Liver (tissue), 9 donors: Measurements from ENCODE around the gene INPP5K. TPM values are rescaled to one million over a fixed set of nuclear protein-coding genes. Genes with fewer than 3 reads are reported as not detected.

ENCODE experiments used
- DNase-seq: peaks from one replicate; pipeline ENCODE4 v3.0.0-alpha.2; 2017; ENCODE audit warnings: low spot score
- H3K27ac ChIP-seq, 2 donors: one replicate each; pipeline ENCODE4 v1.7.0; 2013; ENCODE audit warnings: inconsistent platforms in 2 of 2, low read length in 2 of 2, control low read depth in 1 of 2, low read depth in 1 of 2, mild to moderate bottlenecking in 1 of 2
- H3K27me3 ChIP-seq, 4 donors: one replicate each; pipeline versions ENCODE4 v1.6.1 to v1.7.0; 2013; ENCODE audit warnings: low read length in 3 of 4, inconsistent platforms in 1 of 4, mild to moderate bottlenecking in 1 of 4, moderate library complexity in 1 of 4; ENCODE audit not compliant: control insufficient read depth in 4 of 4, insufficient read depth in 4 of 4
- H3K36me3 ChIP-seq, 4 donors: one replicate each; pipeline versions ENCODE4 v1.6.1 to v1.7.0; 2013; ENCODE audit warnings: low read length in 3 of 4, mild to moderate bottlenecking in 3 of 4, low read depth in 1 of 4, moderate library complexity in 1 of 4; ENCODE audit not compliant: control insufficient read depth in 4 of 4, insufficient read depth in 3 of 4
- H3K4me1 ChIP-seq, 4 donors: one replicate each; pipeline versions ENCODE4 v1.6.1 to v1.7.0; 2013; ENCODE audit warnings: low read length in 3 of 4, mild to moderate bottlenecking in 3 of 4, moderate library complexity in 1 of 4; ENCODE audit not compliant: control insufficient read depth in 4 of 4, insufficient read depth in 4 of 4
- H3K4me3 ChIP-seq, 3 donors: one replicate each; pipeline versions ENCODE4 v1.6.1 to v1.7.0; 2013; ENCODE audit warnings: low read length in 3 of 3, control low read depth in 1 of 3, low read depth in 1 of 3, mild to moderate bottlenecking in 1 of 3
- H3K9ac ChIP-seq, 2 donors: one replicate each; pipeline ENCODE4 v1.7.0; 2013; ENCODE audit warnings: low read length in 2 of 2, mild to moderate bottlenecking in 2 of 2, moderate library complexity in 2 of 2, control low read depth in 1 of 2, low read depth in 1 of 2
- H3K9me3 ChIP-seq, 4 donors: one replicate each; pipeline versions ENCODE4 v1.6.1 to v1.7.0; 2013; ENCODE audit warnings: low read length in 3 of 4; ENCODE audit not compliant: control insufficient read depth in 4 of 4
- CTCF ChIP-seq: fragments of 150-350 bp; IDR thresholded peaks from 2 replicates; pipeline ENCODE4 v1.5.1; 2017; ENCODE audit warnings: improper control_type of control experiment, low read depth, low read length; ENCODE audit not compliant: missing input control
- EGR1 ChIP-seq, 2 donors: IDR thresholded peaks; 2 replicates each; pipeline ENCODE4 v1.6.1; 2016 to 2018; ENCODE audit warnings: antibody characterized with exemption in 2 of 2, low read depth in 2 of 2
- FOXA1 ChIP-seq: IDR thresholded peaks from 2 replicates; pipeline ENCODE4 v1.6.1; 2016; ENCODE audit warnings: antibody characterized with exemption
- FOXA2 ChIP-seq: IDR thresholded peaks from 2 replicates; pipeline ENCODE4 v1.6.1; 2016; ENCODE audit warnings: antibody characterized with exemption
- GABPA ChIP-seq, 2 donors: IDR thresholded peaks in 1 of 2; conservative IDR thresholded peaks in 1 of 2; 2 replicates each; pipeline ENCODE4 v1.6.1; 2016; ENCODE audit warnings: antibody characterized with exemption in 2 of 2, mild to moderate bottlenecking in 1 of 2, moderate library complexity in 1 of 2
- HNF4A ChIP-seq, 2 donors: conservative IDR thresholded peaks; 2 replicates each; pipeline ENCODE4 v1.6.1; 2016; ENCODE audit warnings: antibody characterized with exemption in 2 of 2, mild to moderate bottlenecking in 2 of 2
- HNF4G ChIP-seq: IDR thresholded peaks from 2 replicates; pipeline ENCODE4 v1.6.1; 2016; ENCODE audit warnings: antibody characterized with exemption
- MAX ChIP-seq: IDR thresholded peaks from 2 replicates; pipeline ENCODE4 v1.6.1; 2016; ENCODE audit warnings: antibody characterized with exemption
- NR2F2 ChIP-seq: IDR thresholded peaks from 2 replicates; pipeline ENCODE4 v1.6.1; 2016; ENCODE audit warnings: antibody characterized with exemption
- RAD21 ChIP-seq, 2 donors: IDR thresholded peaks; 2 replicates each; pipeline ENCODE4 v1.6.1; 2016; ENCODE audit warnings: antibody characterized with exemption in 2 of 2, mild to moderate bottlenecking in 2 of 2
- RXRA ChIP-seq, 2 donors: IDR thresholded peaks; 2 replicates each; pipeline ENCODE4 v1.6.1; 2017 to 2018; ENCODE audit warnings: antibody characterized with exemption in 2 of 2, mild to moderate bottlenecking in 1 of 2
- SP1 ChIP-seq: IDR thresholded peaks from 2 replicates; pipeline ENCODE4 v1.6.1; 2018; ENCODE audit warnings: antibody characterized with exemption, mild to moderate bottlenecking
- TAF1 ChIP-seq: conservative IDR thresholded peaks from 2 replicates; pipeline ENCODE4 v1.6.1; 2016; ENCODE audit warnings: antibody characterized with exemption, mild to moderate bottlenecking
- YY1 ChIP-seq: IDR thresholded peaks from 2 replicates; pipeline ENCODE4 v1.6.1; 2016; ENCODE audit warnings: antibody characterized with exemption, mild to moderate bottlenecking
- ZBTB33 ChIP-seq: IDR thresholded peaks from 2 replicates; pipeline ENCODE4 v1.6.1; 2016; ENCODE audit warnings: antibody characterized with exemption
- WGBS: extraction: QIAGEN DNeasy Blood & Tissue Kit; methylation state at CpG from one replicate; pipeline ENCODE4 v1.1.7; 2013; 5-methylcytosine and 5-hydroxymethylcytosine counted together
- polyA plus RNA-seq, 2 donors: library from polyadenylated mRNA; stranded (reverse) in 1 of 2; unstranded in 1 of 2; fragments of 200-250 nt in 1 of 2; fragments of >200 nt in 1 of 2; fragmentation: Nextera tagmentation in 1 of 2; extraction: Ambion mirVana in 1 of 2; gene quantifications; one replicate each; pipeline versions ENCODE4 v1.2.1 to v1.2.3, GENCODE V29; 2013 to 2015
- total RNA-seq, 2 donors: library from RNA; depleted of rRNA; stranded (reverse); fragments of >200 nt; gene quantifications; one replicate each; pipeline ENCODE4 v1.2.3, GENCODE V29; 2014
- TF ChIP-seq, protein P1 (sequence below): IDR thresholded peaks from 2 replicates; pipeline ENCODE4 v1.6.1; 2016; ENCODE audit warnings: antibody characterized with exemption, mild to moderate bottlenecking
- TF ChIP-seq, protein P2 (sequence below): IDR thresholded peaks from 2 replicates; pipeline ENCODE4 v1.6.1; 2016; ENCODE audit warnings: antibody characterized with exemption
- donor health status: healthy.
- donor health status: healthy.
- donor health status: healthy.
- donor health status: healthy.
- donor health status: healthy.

Gene INPP5K
- total and polyA plus RNA-seq, 4 donors = 9.9 to 47.1 (median 15.9) TPM

DNA sequence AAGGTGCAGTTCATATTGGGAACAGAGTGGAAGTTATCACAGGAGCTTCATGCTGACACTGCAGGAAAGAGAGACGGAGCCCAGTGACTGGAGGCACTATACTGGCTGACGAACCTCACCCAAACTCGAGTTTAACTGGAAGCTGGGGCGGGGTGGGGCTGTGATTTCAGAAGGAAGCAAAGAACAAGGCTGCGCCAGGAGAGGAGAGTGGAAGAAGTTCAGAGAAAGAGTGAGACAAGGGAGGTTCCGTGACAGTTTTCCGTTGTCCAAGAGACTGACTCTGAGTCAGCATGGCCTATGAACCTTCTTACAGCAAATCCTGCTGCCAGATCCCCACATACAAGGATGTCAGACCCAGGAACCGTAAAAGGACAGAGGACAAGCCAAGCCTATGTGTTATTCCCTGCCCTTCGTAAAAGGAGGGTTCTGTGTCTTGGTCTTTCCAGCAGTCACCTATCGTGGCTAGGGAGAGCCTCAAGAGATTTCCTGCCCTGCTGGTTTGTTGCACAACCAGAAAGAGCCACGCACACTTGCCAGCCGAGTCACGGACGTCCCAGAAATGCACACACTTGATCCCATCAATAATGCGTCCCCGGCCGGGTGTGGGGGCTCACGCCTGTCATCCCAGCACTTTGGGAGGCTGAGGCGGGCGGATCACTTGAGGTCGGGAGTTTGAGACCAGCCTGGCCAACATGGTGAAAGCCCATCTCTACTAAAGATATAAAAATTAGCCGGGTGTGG is 41.1 kb upstream of the INPP5K start:
- TF ChIP-seq GABPA (IDR thresholded peaks at IDR 0.05 in 1 of 2, conservative IDR thresholded peaks at IDR 0.05 in 1 of 2) (no peak), FOXA2 (no peak), YY1 (no peak), RXRA (IDR thresholded peaks at IDR 0.05) (no peak), HNF4G (no peak), SP1 (no peak), CTCF (no peak), NR2F2 (no peak), HNF4A (conservative IDR thresholded peaks at IDR 0.05) (no peak), EGR1 (IDR thresholded peaks at IDR 0.05; ENCODE audit: low read depth in 2 of 2) (no peak), RAD21 (IDR thresholded peaks at IDR 0.05) (no peak), FOXA1 (no peak), TAF1 (no peak), MAX (no peak), ZBTB33 (no peak)
- TF ChIP-seq, protein P1, sequence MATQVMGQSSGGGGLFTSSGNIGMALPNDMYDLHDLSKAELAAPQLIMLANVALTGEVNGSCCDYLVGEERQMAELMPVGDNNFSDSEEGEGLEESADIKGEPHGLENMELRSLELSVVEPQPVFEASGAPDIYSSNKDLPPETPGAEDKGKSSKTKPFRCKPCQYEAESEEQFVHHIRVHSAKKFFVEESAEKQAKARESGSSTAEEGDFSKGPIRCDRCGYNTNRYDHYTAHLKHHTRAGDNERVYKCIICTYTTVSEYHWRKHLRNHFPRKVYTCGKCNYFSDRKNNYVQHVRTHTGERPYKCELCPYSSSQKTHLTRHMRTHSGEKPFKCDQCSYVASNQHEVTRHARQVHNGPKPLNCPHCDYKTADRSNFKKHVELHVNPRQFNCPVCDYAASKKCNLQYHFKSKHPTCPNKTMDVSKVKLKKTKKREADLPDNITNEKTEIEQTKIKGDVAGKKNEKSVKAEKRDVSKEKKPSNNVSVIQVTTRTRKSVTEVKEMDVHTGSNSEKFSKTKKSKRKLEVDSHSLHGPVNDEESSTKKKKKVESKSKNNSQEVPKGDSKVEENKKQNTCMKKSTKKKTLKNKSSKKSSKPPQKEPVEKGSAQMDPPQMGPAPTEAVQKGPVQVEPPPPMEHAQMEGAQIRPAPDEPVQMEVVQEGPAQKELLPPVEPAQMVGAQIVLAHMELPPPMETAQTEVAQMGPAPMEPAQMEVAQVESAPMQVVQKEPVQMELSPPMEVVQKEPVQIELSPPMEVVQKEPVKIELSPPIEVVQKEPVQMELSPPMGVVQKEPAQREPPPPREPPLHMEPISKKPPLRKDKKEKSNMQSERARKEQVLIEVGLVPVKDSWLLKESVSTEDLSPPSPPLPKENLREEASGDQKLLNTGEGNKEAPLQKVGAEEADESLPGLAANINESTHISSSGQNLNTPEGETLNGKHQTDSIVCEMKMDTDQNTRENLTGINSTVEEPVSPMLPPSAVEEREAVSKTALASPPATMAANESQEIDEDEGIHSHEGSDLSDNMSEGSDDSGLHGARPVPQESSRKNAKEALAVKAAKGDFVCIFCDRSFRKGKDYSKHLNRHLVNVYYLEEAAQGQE = no peak
- TF ChIP-seq, protein P2, sequence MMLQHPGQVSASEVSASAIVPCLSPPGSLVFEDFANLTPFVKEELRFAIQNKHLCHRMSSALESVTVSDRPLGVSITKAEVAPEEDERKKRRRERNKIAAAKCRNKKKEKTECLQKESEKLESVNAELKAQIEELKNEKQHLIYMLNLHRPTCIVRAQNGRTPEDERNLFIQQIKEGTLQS = no peak
- H3K9ac ChIP-seq = no peak overlapping the region
- H3K27me3 ChIP-seq = no peaks in the 10 kb centered on the region
- H3K4me3 ChIP-seq = no peak overlapping the region
- WGBS = 80% methylated on average over 22 of the region's 22 CpGs
- no peak for DNase-seq
- peaks cover 0 to 2% (median under 1%) of the 10 kb centered on the region in 4 donors for H3K36me3 ChIP-seq
- no peak overlapping the region for H3K27ac ChIP-seq
- no peaks in the 10 kb centered on the region for H3K9me3 ChIP-seq
- peaks cover 17 to 48% (median 39%) of the 10 kb centered on the region in 4 donors for H3K4me1 ChIP-seq
